Left lung (tissue), 14 donors: ENCODE measurements around the gene RTKN2. TPM values are rescaled to one million over a fixed set of nuclear protein-coding genes. Genes with fewer than 3 reads are reported as not detected.

ENCODE experiments used
- ATAC-seq: fragments of 200-7000 bp; cut with Tn5 transposase; one replicate; pipeline ENCODE4 v1.9.1; 2020; ENCODE audit warnings: moderate library complexity
- DNase-seq, 4 donors: peaks; one replicate each; pipeline ENCODE4 v3.0.0-alpha.2; 2013 to 2020
- H3K27ac ChIP-seq, 2 donors: fragments of 200-600 bp; sonication (generic) in 1 of 2; one replicate each; pipeline versions ENCODE4 v1.5.0 to v1.8.0; 2020 to 2021
- H3K27me3 ChIP-seq, 2 donors: fragments of 200-600 bp; sonication (generic) in 1 of 2; one replicate each; pipeline versions ENCODE4 v1.5.0 to v1.8.0; 2020 to 2021
- H3K36me3 ChIP-seq, 2 donors: fragments of 200-600 bp; sonication (generic) in 1 of 2; one replicate each; pipeline versions ENCODE4 v1.5.0 to v1.8.0; 2020 to 2021
- H3K4me1 ChIP-seq, 2 donors: fragments of 200-600 bp; one replicate each; pipeline ENCODE4 v1.8.0; 2021
- H3K4me3 ChIP-seq, 2 donors: fragments of 200-600 bp; sonication (generic) in 1 of 2; one replicate each; pipeline versions ENCODE4 v1.5.0 to v1.8.0; 2020 to 2021; ENCODE audit warnings: mild to moderate bottlenecking in 1 of 2
- H3K9me3 ChIP-seq, 2 donors: fragments of 200-600 bp; sonication (generic) in 1 of 2; one replicate each; pipeline versions ENCODE4 v1.5.0 to v1.8.0; 2020 to 2021
- CTCF ChIP-seq, 2 donors: fragments of 200-600 bp; sonication (generic) in 1 of 2; IDR thresholded peaks; one replicate each; pipeline versions ENCODE4 v1.5.0 to v1.8.0; 2021; ENCODE audit warnings: antibody characterized with exemption in 2 of 2
- intact Hi-C, 2 donors: fragments of 100-400 bp; cut with DNase I; formaldehyde crosslinking; loops; one replicate each; pipeline versions ENCODE4 v1.11.2 to v1.14.2; 2022
- long read RNA-seq, 12 donors: library from polyadenylated mRNA in 2 of 12; unstranded in 2 of 12; transcript quantifications; one replicate each; pipeline ENCODE4 v2.0.0 and lab custom pipeline, GENCODE V29; 2019 to 2026
- polyA plus RNA-seq, 6 donors: library from polyadenylated mRNA; unstranded; fragments of 120-200 nt; gene quantifications; one replicate each; pipeline ENCODE4 v1.2.1, GENCODE V29; 2013; ENCODE audit not compliant: insufficient read length in 6 of 6
- total RNA-seq, 2 donors: library from RNA; stranded (reverse); fragmentation: NEBNext Ultra II Directional; extraction: Animal tissue kit (Norgen Biotek cat#: 25700); gene quantifications; one replicate each; pipeline ENCODE4 v1.2.1, GENCODE V29; 2021
- donor health status: DM: no; HTN: yes; CAD: no.
- donor health status: DM: no; HTN: no; CAD: no.

The RTKN2 gene
- total RNA-seq (10 to 100 TPM in 1 of 2 donors, 1 to 10 TPM in 1; 5.7 to 14.1 TPM), polyA plus RNA-seq (10 to 100 TPM in 4 of 6 donors, 1 to 10 TPM in 2; 8.7 to 17.1 (median 11.2) TPM)
- long read RNA-seq, donor 1, full-length matches to known transcripts = 10 of 10 reads
- long read RNA-seq, donor 1, partial matches to known transcripts = 0 of 10 reads
- long read RNA-seq, donor 1, other reads (novel, unspliced or antisense) = 0 of 10 reads
- long read RNA-seq, donor 2, full-length matches to known transcripts = 8 of 8 reads
- long read RNA-seq, donor 2, partial matches to known transcripts = 0 of 8 reads
- long read RNA-seq, donor 2, other reads (novel, unspliced or antisense) = 0 of 8 reads
- long read RNA-seq, donor 3, full-length matches to known transcripts = 3 of 3 reads
- long read RNA-seq, donor 3, partial matches to known transcripts = 0 of 3 reads
- long read RNA-seq, donor 3, other reads (novel, unspliced or antisense) = 0 of 3 reads
- long read RNA-seq, donor 4, full-length matches to known transcripts = 4 of 10 reads
- long read RNA-seq, donor 4, partial matches to known transcripts = 1 of 10 reads
- long read RNA-seq, donor 4, other reads (novel, unspliced or antisense) = 5 of 10 reads
- long read RNA-seq, donor 5, full-length matches to known transcripts = 4 of 4 reads
- long read RNA-seq, donor 5, partial matches to known transcripts = 0 of 4 reads
- long read RNA-seq, donor 5, other reads (novel, unspliced or antisense) = 0 of 4 reads
- long read RNA-seq, donor 6, full-length matches to known transcripts = 4 of 4 reads
- long read RNA-seq, donor 6, partial matches to known transcripts = 0 of 4 reads
- long read RNA-seq, donor 6, other reads (novel, unspliced or antisense) = 0 of 4 reads
- long read RNA-seq, donor 7, full-length matches to known transcripts = 2 of 2 reads
- long read RNA-seq, donor 7, partial matches to known transcripts = 0 of 2 reads
- long read RNA-seq, donor 7, other reads (novel, unspliced or antisense) = 0 of 2 reads
- long read RNA-seq, donor 8, full-length matches to known transcripts = 3 of 3 reads
- long read RNA-seq, donor 8, partial matches to known transcripts = 0 of 3 reads
- long read RNA-seq, donor 8, other reads (novel, unspliced or antisense) = 0 of 3 reads
- long read RNA-seq, donor 9 = 0 reads
- long read RNA-seq, donor 10, full-length matches to known transcripts = 4 of 4 reads
- long read RNA-seq, donor 10, partial matches to known transcripts = 0 of 4 reads
- long read RNA-seq, donor 10, other reads (novel, unspliced or antisense) = 0 of 4 reads
- long read RNA-seq, donor 11, full-length matches to known transcripts = 8 of 8 reads
- long read RNA-seq, donor 11, partial matches to known transcripts = 0 of 8 reads
- long read RNA-seq, donor 11, other reads (novel, unspliced or antisense) = 0 of 8 reads
- long read RNA-seq, donor 12, full-length matches to known transcripts = 2 of 2 reads
- long read RNA-seq, donor 12, partial matches to known transcripts = 0 of 2 reads
- long read RNA-seq, donor 12, other reads (novel, unspliced or antisense) = 0 of 2 reads

- DNase-seq (peak; percentile 87 to 98 (median 93)), ATAC-seq (peak; percentile 94)
- intact Hi-C loops = no loop called here
- no peak for TF ChIP-seq CTCF (IDR thresholded peaks at IDR 0.05)
- no peaks in the 10 kb centered on the region for H3K36me3 ChIP-seq
- no peak within 1 kb of the TSS for H3K27ac ChIP-seq
- H3K4me3 ChIP-seq = peak within 1 kb of the TSS; percentile 54 to 66
- H3K27me3 ChIP-seq = peaks cover 0 to 33% of the 10 kb centered on the region in 2 donors
- peaks cover 5 to 13% of the 10 kb centered on the region in 2 donors for H3K4me1 ChIP-seq
- H3K9me3 ChIP-seq = no peaks in the 10 kb centered on the region
Measured at GRCh38 chr10:62268399-62269114, at the start of gene RTKN2. Gene RTKN2 (minus strand): TSS chr10:62268844. CDS start chr10:62268610, 234 bp downstream.

GRCh38 chr10:62317257-62317656 lies 48.6 kb upstream of the RTKN2 start:
- Histone ChIP-seq H3K9me3 (no peaks in the 10 kb centered on the region), H3K27ac (no peak overlapping the region), H3K36me3 (no peaks in the 10 kb centered on the region), H3K4me3 (no peak overlapping the region), H3K27me3 (no peaks in the 10 kb centered on the region), H3K4me1 (no peaks in the 10 kb centered on the region)
- no peak for TF ChIP-seq CTCF (IDR thresholded peaks at IDR 0.05)
- ATAC-seq (no peak), DNase-seq (no peak)
- intact Hi-C loops = no loop called here

- ATAC-seq (no peak), DNase-seq (no peak)
- H3K36me3 ChIP-seq = no peaks in the 10 kb centered on the region
- no peaks in the 10 kb centered on the region for H3K4me1 ChIP-seq
- TF ChIP-seq CTCF (IDR thresholded peaks at IDR 0.05) = no peak
- no peak overlapping the region for H3K4me3 ChIP-seq
- H3K27me3 ChIP-seq = no peaks in the 10 kb centered on the region
- no peaks in the 10 kb centered on the region for H3K9me3 ChIP-seq
- intact Hi-C loops = no loop called here
- no peak overlapping the region for H3K27ac ChIP-seq
Measured at GRCh38 chr10:62309254-62309653, 40.6 kb upstream of the RTKN2 start.

- Histone ChIP-seq H3K36me3 (no peaks in the 10 kb centered on the region), H3K27me3 (no peaks in the 10 kb centered on the region), H3K9me3 (no peaks in the 10 kb centered on the region), H3K4me1 (no peaks in the 10 kb centered on the region), H3K4me3 (no peak overlapping the region), H3K27ac (no peak overlapping the region)
- no peak for TF ChIP-seq CTCF (IDR thresholded peaks at IDR 0.05)
- intact Hi-C loops = no loop called here
- DNase-seq (no peak), ATAC-seq (peak; percentile 64)
Measured at GRCh38 chr10:62308101-62308500, 39.5 kb upstream of the RTKN2 start.
